Fibroblast of the aortic adventitia (primary cell): ENCODE results near the gene KIF1C. TPM values are rescaled to one million over a fixed set of nuclear protein-coding genes. Genes with fewer than 3 reads are reported as not detected.

Experiments
- DNase-seq: peaks from one replicate; pipeline ENCODE4 v3.0.0-alpha.2; 2010; ENCODE audit warnings: low read depth
- H3K4me3 ChIP-seq: 2 replicates; pipeline ENCODE4 v1.5.1; 2011; ENCODE audit warnings: low read depth, mild to moderate bottlenecking, control low read depth, low read length, moderate library complexity
- CTCF ChIP-seq: IDR thresholded peaks from 2 replicates; pipeline ENCODE4 v1.5.1; 2011; ENCODE audit warnings: mild to moderate bottlenecking, low read length, control low read depth, inconsistent platforms; ENCODE audit not compliant: insufficient read depth
- total RNA-seq: library from RNA; depleted of rRNA; stranded (reverse); fragments of >200 nt; gene quantifications from 2 replicates; pipeline ENCODE4 v1.2.3, GENCODE V29; 2012; ENCODE audit warnings: low replicate concordance

The KIF1C gene
- total RNA-seq, 1 donor, result 59.5 TPM

DNA sequence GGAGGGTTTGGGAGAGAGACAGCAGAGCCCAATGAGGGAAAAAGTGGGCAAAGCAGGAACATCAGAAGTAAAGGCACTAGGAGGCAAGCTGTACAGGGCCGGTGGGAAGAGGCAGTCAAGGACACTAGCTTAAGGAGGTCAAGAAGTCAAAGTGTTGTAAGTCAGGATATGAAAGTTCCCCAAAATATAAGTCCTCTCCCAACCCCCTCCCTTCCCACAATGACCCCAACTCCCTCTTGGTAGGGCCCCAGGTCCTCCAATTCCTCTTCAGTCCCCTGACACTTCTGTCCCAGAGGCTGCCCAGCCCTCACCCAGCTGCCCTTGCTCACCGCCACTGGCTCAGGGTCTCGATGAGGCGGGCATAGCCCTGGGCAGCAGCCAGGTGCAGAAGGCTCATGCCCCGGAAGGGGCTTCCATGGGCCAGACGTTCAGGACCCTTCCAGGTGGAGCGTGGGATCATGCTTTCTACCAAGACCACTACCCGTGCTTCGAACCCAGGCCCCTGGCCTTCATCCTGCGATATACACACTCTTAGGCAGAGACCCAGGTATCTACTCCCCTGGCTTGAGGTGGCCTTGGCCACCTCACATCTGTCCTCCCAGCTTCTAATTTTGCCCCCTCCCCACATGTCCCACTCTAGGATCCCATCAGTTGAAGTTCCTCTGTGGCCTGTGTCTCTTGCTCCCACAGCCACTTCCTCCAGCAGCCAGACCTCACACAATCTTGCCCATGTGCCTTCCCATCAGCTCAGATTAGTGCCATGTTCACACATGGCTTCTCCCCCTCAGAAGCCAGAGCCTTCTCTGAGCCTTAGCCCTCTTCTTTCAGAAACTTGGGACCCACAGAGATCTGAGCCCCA is 24.3 kb upstream of the KIF1C start:
- DNase-seq, result no peak
- H3K4me3 ChIP-seq, result no peak overlapping the region
- no peak for TF ChIP-seq CTCF

GRCh38 chr17:4974115-4974670 is 23.6 kb upstream of the KIF1C start:
- no peak for DNase-seq
- H3K4me3 ChIP-seq, result no peak overlapping the region
- TF ChIP-seq CTCF, result no peak

DNA sequence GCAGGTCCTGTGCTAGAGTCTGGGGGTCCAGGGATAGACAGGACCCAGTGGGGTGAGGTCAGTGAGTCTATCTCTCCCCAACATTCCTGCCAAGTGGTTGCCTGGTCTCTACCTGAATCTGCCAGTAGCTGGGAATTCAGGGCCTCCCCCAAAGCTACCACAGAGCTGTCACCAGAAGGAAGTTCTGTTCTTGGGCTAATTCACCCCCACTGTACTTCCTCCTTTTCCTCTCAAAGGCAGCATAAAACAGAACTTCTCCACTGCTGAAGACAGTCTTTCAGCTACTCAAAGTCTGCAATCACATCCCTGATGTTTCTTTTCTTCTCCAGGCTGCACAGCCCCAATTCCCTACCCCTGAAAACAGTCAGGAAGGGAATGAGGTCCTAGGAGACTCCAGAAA is 19.0 kb upstream of the KIF1C start:
- TF ChIP-seq CTCF, result no peak
- no peak for DNase-seq
- no peak overlapping the region for H3K4me3 ChIP-seq

DNA sequence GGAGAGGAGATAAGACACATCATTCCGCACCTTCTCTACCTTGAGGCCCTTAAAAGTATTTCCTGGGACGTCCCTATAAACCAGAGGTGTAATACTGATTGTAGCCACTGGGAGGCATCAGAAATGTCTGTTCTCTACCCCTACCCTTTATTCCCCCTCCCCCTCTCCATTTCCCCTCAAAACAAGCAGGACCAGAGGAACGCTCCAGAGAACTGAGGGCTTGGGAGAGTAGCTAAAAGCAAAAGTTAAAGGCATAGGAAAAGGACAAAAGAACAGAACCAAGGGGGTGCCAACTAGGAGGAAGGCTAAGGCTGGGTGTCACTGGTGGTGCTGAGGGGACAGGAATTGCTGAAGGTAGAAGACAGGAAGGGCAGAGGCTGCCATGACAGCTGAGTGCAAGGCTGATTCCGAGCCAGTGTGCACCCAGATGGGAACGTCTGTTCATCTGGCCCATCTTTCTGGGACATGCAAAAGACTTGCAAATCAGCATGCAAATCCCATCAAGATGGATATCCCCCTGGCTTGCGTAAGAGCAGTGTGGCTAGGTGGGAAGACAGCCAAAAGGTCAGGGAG is 17.0 kb upstream of the KIF1C start:
- H3K4me3 ChIP-seq, result no peak overlapping the region
- peak; percentile 72 for TF ChIP-seq CTCF
- peak; percentile 62 for DNase-seq

- TF ChIP-seq CTCF, result no peak
- no peak for DNase-seq
- H3K4me3 ChIP-seq, result no peak overlapping the region
Observed at GRCh38 chr17:4982305-4982704, 15.4 kb upstream of the KIF1C start.

- H3K4me3 ChIP-seq, result peak overlapping the region; percentile 86
- no peak for DNase-seq
- TF ChIP-seq CTCF, result no peak
Observed at GRCh38 chr17:4986403-4986802, 11.3 kb upstream of the KIF1C start.
